ENCODE data around the gene TERF2IP. TPM values are rescaled to one million over a fixed set of nuclear protein-coding genes. Genes with fewer than 3 reads are reported as not detected.

TERF2IP gene
- total RNA-seq, 1 experiment from 2014 or later: 45.3 TPM

GRCh38 chr16:75629132-75629531, 18.4 kb upstream of the TERF2IP start:
- H3K27me3 Mint-ChIP-seq (ENCODE audit: unreplicated experiment): no peaks in the 10 kb centered on the region
- no TSS peak for BruUV-seq (replicated peaks)
- H3K4me3 Mint-ChIP-seq (ENCODE audit: low read depth, unreplicated experiment): no peak overlapping the region
- peaks cover 16% of the 10 kb centered on the region for H3K4me1 Mint-ChIP-seq (ENCODE audit: low read depth, unreplicated experiment)
- peaks cover 68% of the 10 kb centered on the region for H3K36me3 Mint-ChIP-seq (ENCODE audit: insufficient read depth, unreplicated experiment)
- no peak overlapping the region for H3K27ac Mint-ChIP-seq (ENCODE audit: unreplicated experiment)
- CTCF ChIA-PET: interaction anchor here (1.2 kb wide), 1 partner anchor 11 kb away, joined by 3 read pairs; no protein-coding TSS in a partner anchor
- no peak for TF ChIP-seq CTCF (IDR thresholded peaks at IDR 0.05; ENCODE audit: unreplicated experiment)
- no peak for DNase-seq
- no peaks in the 10 kb centered on the region for H3K9me3 Mint-ChIP-seq (ENCODE audit: low read depth, unreplicated experiment)
- intact Hi-C loops (cut with micrococcal nuclease; ENCODE audit: unreplicated experiment): no loop called here

GRCh38 chr16:75630052-75630451, 17.5 kb upstream of the TERF2IP start:
- Mint-ChIP-seq H3K4me3 (ENCODE audit: low read depth, unreplicated experiment) (no peak overlapping the region), H3K36me3 (ENCODE audit: insufficient read depth, unreplicated experiment) (peaks cover 63% of the 10 kb centered on the region), H3K27me3 (ENCODE audit: unreplicated experiment) (no peaks in the 10 kb centered on the region), H3K4me1 (ENCODE audit: low read depth, unreplicated experiment) (peaks cover 10% of the 10 kb centered on the region), H3K9me3 (ENCODE audit: low read depth, unreplicated experiment) (no peaks in the 10 kb centered on the region), H3K27ac (ENCODE audit: unreplicated experiment) (no peak overlapping the region)
- DNase-seq: no peak
- BruUV-seq (replicated peaks): no TSS peak
- no peak for TF ChIP-seq CTCF (IDR thresholded peaks at IDR 0.05; ENCODE audit: unreplicated experiment)
- CTCF ChIA-PET: interaction anchor here (1.2 kb wide), 1 partner anchor 12 kb away, joined by 3 read pairs; no protein-coding TSS in a partner anchor
- intact Hi-C loops (cut with micrococcal nuclease; ENCODE audit: unreplicated experiment): no loop called here

GRCh38 chr16:75632857-75633256, 14.7 kb upstream of the TERF2IP start:
- CTCF ChIA-PET: interaction anchor here (0.7 kb wide), 1 partner anchor 1194 kb away, joined by 5 read pairs; no protein-coding TSS in a partner anchor
- no TSS peak for BruUV-seq (replicated peaks)
- H3K9me3 Mint-ChIP-seq (ENCODE audit: low read depth, unreplicated experiment): no peaks in the 10 kb centered on the region
- intact Hi-C loops (cut with micrococcal nuclease; ENCODE audit: unreplicated experiment): no loop called here
- no peak for DNase-seq
- TF ChIP-seq CTCF (IDR thresholded peaks at IDR 0.05; ENCODE audit: unreplicated experiment): no peak
- H3K4me3 Mint-ChIP-seq (ENCODE audit: low read depth, unreplicated experiment): no peak overlapping the region
- H3K27ac Mint-ChIP-seq (ENCODE audit: unreplicated experiment): no peak overlapping the region
- H3K27me3 Mint-ChIP-seq (ENCODE audit: unreplicated experiment): no peaks in the 10 kb centered on the region
- no peaks in the 10 kb centered on the region for H3K4me1 Mint-ChIP-seq (ENCODE audit: low read depth, unreplicated experiment)
- H3K36me3 Mint-ChIP-seq (ENCODE audit: insufficient read depth, unreplicated experiment): peaks cover 62% of the 10 kb centered on the region

GRCh38 chr16:75635036-75635435, 12.5 kb upstream of the TERF2IP start:
- TF ChIP-seq CTCF (IDR thresholded peaks at IDR 0.05; ENCODE audit: unreplicated experiment): no peak
- no peaks in the 10 kb centered on the region for H3K4me1 Mint-ChIP-seq (ENCODE audit: low read depth, unreplicated experiment)
- no peak overlapping the region for H3K4me3 Mint-ChIP-seq (ENCODE audit: low read depth, unreplicated experiment)
- peaks cover 73% of the 10 kb centered on the region for H3K36me3 Mint-ChIP-seq (ENCODE audit: insufficient read depth, unreplicated experiment)
- no peak overlapping the region for H3K27ac Mint-ChIP-seq (ENCODE audit: unreplicated experiment)
- BruUV-seq (replicated peaks): no TSS peak
- CTCF ChIA-PET: no interaction called here
- H3K27me3 Mint-ChIP-seq (ENCODE audit: unreplicated experiment): no peaks in the 10 kb centered on the region
- intact Hi-C loops (cut with micrococcal nuclease; ENCODE audit: unreplicated experiment): no loop called here
- no peaks in the 10 kb centered on the region for H3K9me3 Mint-ChIP-seq (ENCODE audit: low read depth, unreplicated experiment)
- no peak for DNase-seq
